Measurements from ENCODE around the gene VPS26B.
"Not testable (repeated sequence)": the region's sequence is repeated elsewhere in the genome, so short reads cannot be mapped to it uniquely, and the experiment has no call there.

The VPS26B gene

DNA sequence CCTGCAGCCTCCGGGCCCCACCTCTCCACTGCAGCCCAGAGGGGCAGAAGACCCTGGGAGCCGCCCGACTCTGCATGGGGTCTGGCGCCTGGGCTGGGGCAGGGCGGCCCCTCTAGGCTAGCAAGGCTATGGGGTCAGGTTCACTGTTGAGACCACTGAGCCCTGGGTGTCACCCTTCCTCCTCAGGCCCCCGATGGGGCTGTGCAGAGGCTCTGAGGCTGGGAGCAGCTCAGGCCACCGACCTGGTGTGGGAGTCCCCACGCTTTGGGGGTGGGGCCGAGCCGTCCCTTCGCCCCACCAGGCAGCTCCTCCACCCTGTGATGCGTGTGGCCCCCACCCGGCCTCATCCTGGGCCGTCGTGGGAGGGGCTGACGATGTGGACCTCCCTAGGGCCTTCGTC, 57.2 kb downstream of the VPS26B start:
- DNase-seq (ENCODE audit: low read depth): not testable (repeated sequence)

DNA sequence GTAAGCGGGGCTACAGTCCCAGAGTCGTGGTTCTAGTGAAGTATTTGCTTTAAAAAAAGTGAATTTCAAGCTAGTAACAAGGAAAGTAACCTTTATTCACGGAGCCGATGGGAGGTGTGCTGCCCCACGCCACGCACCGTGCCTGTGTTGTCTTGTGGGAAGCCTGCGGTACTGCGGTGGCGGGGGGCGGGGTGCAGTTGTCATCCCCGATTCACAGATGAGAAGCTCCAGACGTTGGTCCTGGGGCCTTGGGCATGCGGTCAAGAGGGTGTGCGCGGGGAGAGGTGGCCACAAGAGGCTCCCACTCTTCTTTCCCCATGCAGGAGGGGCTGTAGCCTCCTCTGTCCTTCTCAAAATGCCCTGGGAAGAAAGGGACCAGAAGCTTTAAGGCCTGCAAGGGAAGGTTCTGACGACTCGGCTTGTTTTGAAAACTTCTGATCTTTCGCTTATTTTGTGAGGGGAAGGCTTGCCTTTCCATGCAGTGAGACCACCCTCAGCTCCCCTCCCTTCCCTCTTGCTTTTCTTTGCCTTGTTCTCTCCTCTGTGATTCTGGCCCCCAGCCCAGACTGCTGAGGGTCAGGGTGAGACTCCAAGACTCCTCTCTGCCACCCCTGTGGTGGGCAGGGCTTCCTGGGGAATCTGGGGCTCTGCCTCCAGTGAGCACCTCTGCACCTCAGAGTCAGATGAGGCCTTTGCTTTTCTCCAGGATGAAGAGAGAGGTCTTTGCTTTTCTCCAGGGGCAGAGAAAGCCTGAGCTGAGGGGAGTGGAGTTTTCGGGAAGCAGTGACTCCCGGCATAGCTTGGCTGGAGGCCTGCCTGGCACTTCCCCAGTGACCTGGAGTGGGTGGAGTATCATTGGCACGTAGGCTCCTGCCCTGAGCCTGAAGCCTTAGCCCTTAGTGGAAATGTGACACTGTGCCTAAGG, 57.9 kb downstream of the VPS26B start:
- no peak for DNase-seq (ENCODE audit: low read depth)

DNA sequence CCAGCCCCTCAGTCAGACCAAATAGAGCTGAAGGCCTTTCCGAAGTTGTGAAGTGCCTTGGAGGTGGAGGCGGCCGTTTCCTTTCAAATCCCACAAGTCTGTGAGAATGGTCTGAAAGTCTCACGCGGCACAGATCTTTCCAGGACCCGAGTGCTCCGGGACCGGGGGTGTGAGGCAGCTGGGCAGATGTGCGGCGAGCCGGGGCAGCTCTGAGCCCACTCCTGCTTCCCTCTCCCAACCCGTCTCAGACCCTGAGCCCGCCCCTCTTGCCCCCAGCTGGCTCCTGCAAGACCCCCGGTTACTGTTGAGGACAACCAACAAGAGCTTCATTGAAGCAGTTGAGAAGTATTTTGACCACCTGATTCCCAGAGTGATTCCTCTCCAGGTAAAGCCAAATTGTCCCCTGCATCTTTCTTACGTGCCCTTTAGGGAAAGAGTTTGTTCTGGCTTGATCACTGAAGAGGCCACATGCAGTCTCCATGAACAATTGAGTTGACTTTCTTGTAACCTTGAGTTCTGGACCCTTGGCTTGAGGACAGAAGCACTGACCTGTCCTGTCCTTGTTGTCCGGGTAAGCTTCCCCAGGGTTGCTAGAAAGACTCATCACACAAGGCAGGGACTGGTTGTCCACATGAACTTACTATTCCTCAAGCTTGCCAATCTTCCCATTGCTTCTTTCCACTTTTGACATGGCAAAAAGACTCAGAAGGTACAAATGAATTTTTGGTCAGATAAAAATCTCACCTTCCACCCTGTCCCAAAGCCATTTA, 59.2 kb downstream of the VPS26B start:
- DNase-seq (ENCODE audit: low read depth): no peak

DNA sequence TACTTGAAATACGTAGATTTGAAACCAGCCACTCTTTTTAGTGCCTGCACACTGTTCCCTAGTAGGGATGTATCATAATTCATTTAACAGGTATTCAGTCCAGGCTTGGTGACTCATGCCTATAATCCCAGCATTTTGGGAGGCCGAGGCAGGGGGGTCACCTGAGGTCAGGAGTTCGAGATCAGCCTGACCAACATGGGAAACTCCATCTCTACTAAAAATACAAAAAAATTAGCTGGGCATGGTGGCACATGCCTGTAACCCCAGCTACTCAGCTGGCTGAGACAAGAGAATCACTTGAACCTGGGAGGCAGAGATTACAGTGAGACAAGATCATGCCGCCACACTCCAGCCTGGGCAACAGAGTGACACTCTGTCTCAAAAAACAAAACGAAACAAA, 59.9 kb downstream of the VPS26B start:
- DNase-seq (ENCODE audit: low read depth): not testable (repeated sequence)

DNA sequence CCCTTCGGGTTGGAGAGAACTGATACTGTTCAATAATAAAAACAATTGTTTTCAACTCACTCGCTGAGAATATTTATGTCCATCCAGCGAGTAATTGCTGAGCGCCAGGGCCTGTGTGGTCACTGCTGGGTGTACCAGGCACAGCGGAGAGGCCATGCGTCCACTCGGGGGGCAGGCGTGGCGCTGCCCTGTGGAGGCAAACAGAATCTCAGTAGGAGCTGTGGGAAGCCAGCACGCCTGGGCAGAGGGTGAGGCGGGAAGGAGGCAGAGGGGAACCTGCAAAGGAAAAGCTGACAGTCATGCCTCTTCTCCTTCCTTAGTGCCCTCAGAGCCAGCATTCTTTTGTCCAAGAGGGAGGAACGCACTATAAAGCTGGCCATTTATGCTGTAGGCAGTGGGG, 63.1 kb downstream of the VPS26B start:
- no peak for DNase-seq (ENCODE audit: low read depth)

DNA sequence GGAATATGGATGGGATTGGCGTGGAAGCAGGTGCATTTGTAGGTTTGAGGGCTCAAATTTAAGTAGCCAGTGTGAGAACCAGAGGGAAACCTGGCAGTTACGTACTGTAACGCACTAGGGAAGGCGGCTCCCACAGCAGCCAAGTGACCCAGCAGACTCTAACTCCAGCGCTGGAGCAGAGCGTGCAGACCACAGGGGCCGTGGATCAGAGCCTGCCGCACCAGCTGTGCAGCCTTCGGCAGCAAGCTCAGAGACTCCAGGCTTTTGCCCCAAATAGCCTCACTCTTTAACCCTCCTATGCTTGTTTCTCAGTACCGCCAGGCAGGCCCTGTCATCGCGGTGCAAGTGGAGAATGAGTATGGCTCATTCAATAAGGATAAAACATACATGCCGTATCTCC, 64.0 kb downstream of the VPS26B start:
- no peak for DNase-seq (ENCODE audit: low read depth)

DNA sequence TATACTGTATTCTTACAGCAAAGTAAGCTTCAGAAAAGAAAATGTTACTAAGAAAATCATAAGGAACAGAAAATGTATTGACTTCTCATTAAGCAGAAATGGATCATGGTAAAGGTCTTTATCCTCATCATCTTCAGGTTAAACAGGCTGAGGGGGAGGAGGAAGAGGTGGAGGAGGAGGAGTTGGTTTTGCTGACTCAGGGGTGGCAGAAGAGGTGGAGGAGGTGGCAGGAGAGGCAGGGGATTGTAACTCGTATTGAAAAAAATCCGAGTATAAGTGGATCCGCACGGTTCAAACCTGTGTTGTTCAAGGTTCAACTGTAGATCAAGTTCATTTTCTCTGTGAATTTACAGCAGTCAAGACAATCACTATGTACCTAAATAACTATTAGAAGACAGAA, 64.7 kb downstream of the VPS26B start:
- no peak for DNase-seq (ENCODE audit: low read depth)

DNA sequence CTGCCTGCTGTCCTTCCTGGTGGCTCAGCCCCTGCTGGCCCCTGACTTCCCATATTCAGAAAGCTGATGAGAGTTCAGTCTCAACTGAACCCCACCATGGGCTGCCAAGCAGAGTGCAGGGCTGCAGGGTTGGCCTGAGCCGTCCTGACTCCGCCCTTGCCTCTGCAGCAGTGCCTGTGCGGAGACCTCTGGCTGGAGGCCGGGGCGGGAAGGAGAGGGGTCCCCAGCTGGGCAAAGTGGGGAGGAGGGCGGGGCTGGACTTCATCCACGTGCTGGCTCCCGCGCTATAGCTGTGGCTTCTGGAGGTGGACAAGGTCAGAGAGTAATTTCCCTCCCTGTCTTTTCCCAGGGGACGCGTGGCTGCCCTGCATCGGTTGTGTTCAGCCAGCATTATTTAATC, 65.3 kb downstream of the VPS26B start:
- DNase-seq (ENCODE audit: low read depth): no peak

DNA sequence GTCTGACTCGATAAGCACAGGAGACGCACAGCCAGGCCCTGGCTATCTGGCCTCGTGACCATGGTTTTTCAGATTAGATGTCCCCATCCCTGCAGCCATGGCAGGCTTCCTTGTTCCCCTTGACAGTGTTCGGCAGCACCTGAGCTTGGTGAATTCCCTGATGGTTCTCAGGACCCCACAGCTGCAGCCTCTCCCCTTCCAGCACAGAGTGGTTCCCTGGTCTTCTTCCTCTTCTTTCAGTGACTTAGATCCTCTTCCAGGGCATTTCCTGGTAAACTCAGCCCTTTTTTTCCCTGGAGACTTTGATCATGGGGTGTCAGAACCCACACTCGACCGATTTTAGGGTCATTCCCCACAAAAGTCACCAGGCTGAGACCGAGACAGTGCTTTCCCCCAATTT, 66.2 kb downstream of the VPS26B start:
- DNase-seq (ENCODE audit: low read depth): no peak

DNA sequence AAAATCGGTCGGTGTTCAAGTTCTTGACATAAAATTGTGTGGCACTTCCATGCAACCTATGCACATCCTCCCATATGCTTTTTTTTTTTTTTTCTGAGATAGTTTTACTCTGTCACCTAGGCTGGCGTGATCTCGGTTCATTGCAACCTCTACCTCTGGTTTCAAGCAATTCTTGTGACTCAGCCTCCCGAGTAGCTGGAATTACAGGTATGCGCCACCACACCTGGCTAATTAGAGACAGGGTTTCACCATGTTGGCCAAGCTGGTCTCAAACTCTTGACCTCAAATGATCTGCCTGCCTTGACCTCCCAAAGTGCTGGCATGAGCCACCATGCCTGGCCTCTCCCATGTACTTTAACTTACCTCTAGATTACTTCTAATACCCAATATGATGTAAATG, 66.7 kb downstream of the VPS26B start:
- no peak for DNase-seq (ENCODE audit: low read depth)

DNA sequence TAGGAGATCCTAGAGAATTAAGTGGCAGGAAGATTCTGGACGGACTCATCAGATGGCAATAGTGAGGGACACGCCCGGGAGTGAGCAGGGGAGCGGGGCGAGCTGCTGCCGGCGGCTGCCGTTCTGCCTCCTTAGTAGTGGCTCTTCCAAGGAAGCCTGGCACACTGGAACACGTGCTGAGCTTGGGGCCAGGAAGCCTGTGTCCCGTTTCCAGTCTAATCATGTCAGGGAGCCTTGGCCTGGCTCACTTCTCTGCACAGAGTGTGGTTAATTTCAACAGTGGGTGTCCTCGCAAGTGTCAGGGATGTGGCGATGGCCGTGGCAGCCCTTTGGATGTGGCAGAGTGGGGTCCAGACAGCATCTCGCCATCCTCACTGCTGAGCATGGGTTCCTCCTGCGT, 68.2 kb downstream of the VPS26B start:
- no peak for DNase-seq (ENCODE audit: low read depth)

DNA sequence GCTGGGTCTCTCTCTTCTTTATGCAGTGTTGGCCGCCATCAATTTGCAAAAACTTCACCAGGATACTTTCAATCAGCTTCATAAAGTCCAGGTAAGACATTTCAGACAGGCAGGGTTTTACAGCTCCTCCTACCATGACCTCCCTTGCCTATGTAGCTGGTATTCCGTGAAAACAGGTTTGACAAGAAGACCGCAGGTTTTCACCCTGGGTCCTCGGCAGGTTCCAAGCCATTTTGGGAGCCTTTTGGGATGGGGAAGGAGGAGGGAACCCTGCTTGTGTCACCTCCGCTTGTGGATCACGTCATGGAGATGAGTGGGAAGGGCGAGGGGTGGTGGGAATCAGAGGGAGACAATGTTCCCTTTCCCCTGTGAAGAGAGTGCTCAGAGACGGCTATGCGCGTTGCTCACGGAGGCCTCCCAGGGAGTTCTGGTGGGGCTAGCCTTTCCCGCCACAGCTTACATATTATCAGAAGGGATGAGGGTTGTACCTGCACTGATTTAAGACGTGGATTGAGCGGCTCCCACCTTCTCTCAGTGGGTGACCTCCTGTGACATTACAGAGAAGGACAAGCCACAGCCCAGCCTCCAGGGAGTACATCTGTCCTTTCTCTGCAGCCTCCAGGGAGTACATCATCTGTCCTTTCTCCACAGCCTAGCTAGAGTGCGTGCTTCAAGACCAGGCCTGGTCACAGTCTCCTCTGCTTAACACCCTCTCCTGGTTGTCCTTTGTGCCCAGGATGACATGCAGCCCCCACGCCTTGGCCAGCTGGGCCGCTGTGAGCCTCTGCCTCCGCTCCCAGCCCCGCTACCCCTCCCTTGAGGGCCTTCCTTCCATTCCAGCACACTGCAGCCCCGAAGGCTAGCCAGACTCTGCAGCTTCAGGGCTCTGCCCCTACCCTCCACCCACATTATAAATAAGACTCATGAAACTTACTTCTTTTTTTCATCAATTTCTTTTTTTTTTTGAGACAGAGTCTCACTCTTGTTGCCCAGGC, 68.9 kb downstream of the VPS26B start:
- DNase-seq (ENCODE audit: low read depth): no peak

DNA sequence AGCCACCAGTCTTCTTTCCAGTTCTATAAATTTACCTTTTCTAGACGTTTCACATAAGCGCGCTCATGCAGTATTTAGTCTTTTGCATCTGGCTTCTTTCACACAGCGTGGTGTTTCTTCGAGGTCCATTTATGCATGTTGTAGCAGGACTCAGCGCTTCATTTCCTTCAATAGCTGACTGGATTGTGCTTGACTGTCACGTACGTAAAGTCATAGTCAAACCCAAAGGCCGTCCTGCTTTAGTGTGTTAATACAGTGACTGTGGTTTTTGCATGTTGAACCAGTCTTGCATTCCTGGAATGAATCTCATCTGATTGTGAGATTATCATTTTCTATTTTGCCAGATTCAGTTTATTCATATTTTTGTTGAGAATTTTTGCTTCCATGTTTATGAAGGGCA, 70.2 kb downstream of the VPS26B start:
- no peak for DNase-seq (ENCODE audit: low read depth)

Data from stimulated activated CD8-positive, alpha-beta memory T cell treated with anti-CD3 and anti-CD28 coated beads, Interleukin-7, amount 100 ng/mL, for 24 hours (primary cell).